Measurements from ENCODE around the gene ADARB2.

The ADARB2 gene

GRCh38 chr10:1641402-1641801, 95.9 kb downstream of the ADARB2 start:
- TF ChIP-seq ZNF274 (IDR thresholded peaks at IDR 0.05; ENCODE audit: low read depth, low read length), result no peak
- H3K4me3 ChIP-seq (ENCODE audit: low read length), result no peak overlapping the region

- no peak for TF ChIP-seq ZNF274 (IDR thresholded peaks at IDR 0.05; ENCODE audit: low read depth, low read length)
Observed at GRCh38 chr10:1638889-1639419, 98.4 kb downstream of the ADARB2 start.

GRCh38 chr10:1635340-1635739, 102.0 kb downstream of the ADARB2 start:
- TF ChIP-seq ZNF274 (IDR thresholded peaks at IDR 0.05; ENCODE audit: low read depth, low read length), result no peak

More at GRCh38 chr10:1638889-1639419, 98.4 kb downstream of the ADARB2 start:
- no peak overlapping the region for H3K4me3 ChIP-seq (ENCODE audit: low read length)

GRCh38 chr10:1634239-1634638, 103.1 kb downstream of the ADARB2 start:
- no peak overlapping the region for H3K4me3 ChIP-seq (ENCODE audit: low read length)
- TF ChIP-seq ZNF274 (IDR thresholded peaks at IDR 0.05; ENCODE audit: low read depth, low read length), result no peak

More at GRCh38 chr10:1635340-1635739, 102.0 kb downstream of the ADARB2 start:
- no peak overlapping the region for H3K4me3 ChIP-seq (ENCODE audit: low read length)

- H3K4me3 ChIP-seq (ENCODE audit: low read length), result no peak overlapping the region
- TF ChIP-seq ZNF274 (IDR thresholded peaks at IDR 0.05; ENCODE audit: low read depth, low read length), result no peak
Observed at GRCh38 chr10:1633783-1634182, 103.5 kb downstream of the ADARB2 start.

- no peak for TF ChIP-seq ZNF274 (IDR thresholded peaks at IDR 0.05; ENCODE audit: low read depth, low read length)
- H3K4me3 ChIP-seq (ENCODE audit: low read length), result no peak overlapping the region
Observed at GRCh38 chr10:1632596-1632995, 104.7 kb downstream of the ADARB2 start.

- H3K4me3 ChIP-seq (ENCODE audit: low read length), result no peak overlapping the region
- TF ChIP-seq ZNF274 (IDR thresholded peaks at IDR 0.05; ENCODE audit: low read depth, low read length), result no peak
Observed at GRCh38 chr10:1632141-1632540, 105.2 kb downstream of the ADARB2 start.

GRCh38 chr10:1631282-1631681, 106.0 kb downstream of the ADARB2 start:
- H3K4me3 ChIP-seq (ENCODE audit: low read length), result no peak overlapping the region
- no peak for TF ChIP-seq ZNF274 (IDR thresholded peaks at IDR 0.05; ENCODE audit: low read depth, low read length)

GRCh38 chr10:1630304-1630703, 107.0 kb downstream of the ADARB2 start:
- TF ChIP-seq ZNF274 (IDR thresholded peaks at IDR 0.05; ENCODE audit: low read depth, low read length), result no peak
- no peak overlapping the region for H3K4me3 ChIP-seq (ENCODE audit: low read length)

- H3K4me3 ChIP-seq (ENCODE audit: low read length), result no peak overlapping the region
- no peak for TF ChIP-seq ZNF274 (IDR thresholded peaks at IDR 0.05; ENCODE audit: low read depth, low read length)
Observed at GRCh38 chr10:1629326-1630198, 107.8 kb downstream of the ADARB2 start.

GRCh38 chr10:1628757-1629156, 108.6 kb downstream of the ADARB2 start:
- no peak overlapping the region for H3K4me3 ChIP-seq (ENCODE audit: low read length)
- TF ChIP-seq ZNF274 (IDR thresholded peaks at IDR 0.05; ENCODE audit: low read depth, low read length), result no peak

- no peak overlapping the region for H3K4me3 ChIP-seq (ENCODE audit: low read length)
- TF ChIP-seq ZNF274 (IDR thresholded peaks at IDR 0.05; ENCODE audit: low read depth, low read length), result no peak
Observed at GRCh38 chr10:1627945-1628344, 109.4 kb downstream of the ADARB2 start.

GRCh38 chr10:1626835-1627234, 110.5 kb downstream of the ADARB2 start:
- no peak for TF ChIP-seq ZNF274 (IDR thresholded peaks at IDR 0.05; ENCODE audit: low read depth, low read length)
- H3K4me3 ChIP-seq (ENCODE audit: low read length), result no peak overlapping the region

GRCh38 chr10:1626410-1626809, 110.9 kb downstream of the ADARB2 start:
- no peak overlapping the region for H3K4me3 ChIP-seq (ENCODE audit: low read length)

GRCh38 chr10:1625731-1626130, 111.6 kb downstream of the ADARB2 start:
- no peak overlapping the region for H3K4me3 ChIP-seq (ENCODE audit: low read length)
- TF ChIP-seq ZNF274 (IDR thresholded peaks at IDR 0.05; ENCODE audit: low read depth, low read length), result no peak

More at GRCh38 chr10:1626410-1626809, 110.9 kb downstream of the ADARB2 start:
- no peak for TF ChIP-seq ZNF274 (IDR thresholded peaks at IDR 0.05; ENCODE audit: low read depth, low read length)
